Hematopoietic multipotent progenitor cell treated with erythropoietin and hydrocortisone succinate and interleukin-3 and kit ligand, for 17 days (in vitro differentiated cells): ENCODE results near the gene SLC10A3.
"Not testable (repeated sequence)": the region's sequence is repeated elsewhere in the genome, so short reads cannot be mapped to it uniquely, and the experiment has no call there.

Experiments used
- DNase-seq: peaks from one replicate; pipeline ENCODE4 v3.0.0-alpha.2; 2015; ENCODE audit warnings: low spot score

The SLC10A3 gene

GRCh38 chrX:154509455-154509854, 19.0 kb upstream of the SLC10A3 start:
- no peak for DNase-seq

GRCh38 chrX:154508384-154508745, 17.9 kb upstream of the SLC10A3 start:
- no peak for DNase-seq

GRCh38 chrX:154507673-154508383, 17.4 kb upstream of the SLC10A3 start:
- DNase-seq = no peak

GRCh38 chrX:154506483-154507332, 16.3 kb upstream of the SLC10A3 start:
- no peak for DNase-seq

GRCh38 chrX:154505734-154506133, 15.3 kb upstream of the SLC10A3 start:
- DNase-seq = no peak

GRCh38 chrX:154502989-154503388, 12.6 kb upstream of the SLC10A3 start:
- no peak for DNase-seq

GRCh38 chrX:154502098-154502497, 11.7 kb upstream of the SLC10A3 start:
- no peak for DNase-seq

GRCh38 chrX:154501423-154501822, 11.0 kb upstream of the SLC10A3 start:
- DNase-seq = not testable (repeated sequence)

GRCh38 chrX:154496591-154497137, 6.2 kb upstream of the SLC10A3 start:
- not testable (repeated sequence) for DNase-seq

GRCh38 chrX:154495472-154495922, 5.1 kb upstream of the SLC10A3 start:
- peak; percentile 79 for DNase-seq

GRCh38 chrX:154494715-154495114, 4.3 kb upstream of the SLC10A3 start:
- no peak for DNase-seq

- peak; percentile 63 for DNase-seq
These were observed 412 bp downstream of the SLC10A3 start for GRCh38 chrX:154490021-154490413.

GRCh38 chrX:154489182-154489581, 1.2 kb downstream of the SLC10A3 start:
- no peak for DNase-seq

- no peak for DNase-seq
These were observed 1.9 kb downstream of the SLC10A3 start for GRCh38 chrX:154488336-154489075.

- DNase-seq = no peak
These were observed 2.7 kb downstream of the SLC10A3 start for GRCh38 chrX:154487518-154488290.

- peak; percentile 41 for DNase-seq
These were observed 3.8 kb downstream of the SLC10A3 start, which contains the start of gene UBL4A for GRCh38 chrX:154486396-154487207. Gene UBL4A, minus strand, starts transcription at chrX:154486615. Its CDS starts 31 bp downstream, at chrX:154486584.

GRCh38 chrX:154486052-154486395, 4.4 kb downstream of the SLC10A3 start:
- DNase-seq = no peak

GRCh38 chrX:154485150-154486051, 5.0 kb downstream of the SLC10A3 start:
- peak; percentile 39 for DNase-seq
